SK-N-DZ (cell line): ENCODE data around the gene RIMKLB.
A peak's percentile ranks its signal among the peaks of the same experiment; 100 is the strongest.

Source experiments
- DNase-seq: peaks from one replicate; pipeline ENCODE4 v3.0.0-alpha.2; 2015; ENCODE audit warnings: low spot score

Gene RIMKLB

DNA sequence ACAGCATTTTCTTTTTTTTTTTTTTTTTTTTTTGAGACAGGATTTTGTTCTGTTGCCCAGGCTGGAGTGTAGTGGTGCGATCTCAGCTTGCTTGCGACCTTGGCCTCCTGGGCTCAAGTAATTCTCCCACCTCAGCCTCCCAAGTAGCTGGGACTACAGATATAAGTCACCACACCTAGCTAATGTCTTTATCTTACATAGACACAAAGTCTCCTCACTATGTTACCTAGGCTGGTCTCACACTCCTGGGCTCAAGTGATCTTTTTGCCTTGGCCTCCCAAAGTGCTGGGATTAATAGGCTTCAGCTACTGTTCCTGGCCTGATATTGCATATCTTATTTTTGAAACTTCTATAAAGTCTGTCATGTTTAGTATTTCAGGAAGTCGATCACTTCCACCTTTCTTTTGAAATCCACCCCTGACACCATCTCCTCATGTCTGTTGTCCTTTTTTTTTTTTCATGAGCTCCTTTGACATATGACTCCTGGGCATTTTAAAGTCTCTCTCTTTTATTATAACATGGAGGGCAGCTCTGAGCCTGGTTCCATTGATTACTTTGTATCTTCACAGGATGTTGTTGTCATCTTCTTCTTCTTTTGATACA is 118.8 kb downstream of the RIMKLB start:
- no peak for DNase-seq

- no peak for DNase-seq
Measured at GRCh38 chr12:8817856-8818255, 120.1 kb downstream of the RIMKLB start.

GRCh38 chr12:8818526-8818925 is 120.7 kb downstream of the RIMKLB start:
- no peak for DNase-seq

GRCh38 chr12:8819666-8819980 is 121.8 kb downstream of the RIMKLB start:
- DNase-seq: no peak

DNA sequence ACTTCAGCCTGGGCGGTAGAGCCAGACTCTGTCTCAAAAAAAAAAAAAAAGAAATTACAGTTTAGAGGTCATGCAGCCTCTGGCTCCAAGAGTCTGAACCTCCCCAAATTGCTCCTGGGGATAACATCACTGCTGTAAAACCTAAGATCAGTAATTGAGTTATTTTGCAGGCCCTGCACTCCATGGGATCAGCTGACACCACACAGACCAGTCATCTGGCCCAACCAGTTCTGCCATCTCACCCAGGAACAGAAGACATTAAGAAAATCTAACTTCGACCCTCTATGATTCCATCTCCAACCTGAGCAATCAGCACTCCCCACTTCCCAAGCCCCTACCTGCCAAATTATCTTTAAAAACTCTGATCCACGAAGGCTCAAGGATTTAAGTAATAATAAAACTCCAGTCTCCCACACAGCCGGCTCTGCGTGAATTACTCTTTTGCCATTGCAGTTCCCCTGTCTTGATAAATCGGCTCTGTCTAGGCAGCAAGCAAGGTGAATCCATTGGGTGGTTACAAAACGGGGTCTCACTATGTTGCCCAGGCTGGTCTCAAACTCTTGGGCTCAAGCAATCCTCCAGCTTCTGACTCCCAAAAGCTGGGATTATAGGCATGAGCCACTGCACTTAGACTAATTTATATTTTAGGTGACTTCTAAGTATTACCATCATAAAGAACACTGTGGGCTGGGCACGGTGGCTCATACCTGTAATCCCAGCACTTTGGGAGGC is 123.1 kb downstream of the RIMKLB start:
- DNase-seq: peak; percentile 69

GRCh38 chr12:8821591-8821990 is 123.8 kb downstream of the RIMKLB start:
- DNase-seq: no peak

- no peak for DNase-seq
Measured at GRCh38 chr12:8822298-8822697, 124.5 kb downstream of the RIMKLB start, which contains the start of gene A2ML1. A2ML1 (plus strand) TSS chr12:8822621; CDS start chr12:8822652, 31 bp downstream.

DNA sequence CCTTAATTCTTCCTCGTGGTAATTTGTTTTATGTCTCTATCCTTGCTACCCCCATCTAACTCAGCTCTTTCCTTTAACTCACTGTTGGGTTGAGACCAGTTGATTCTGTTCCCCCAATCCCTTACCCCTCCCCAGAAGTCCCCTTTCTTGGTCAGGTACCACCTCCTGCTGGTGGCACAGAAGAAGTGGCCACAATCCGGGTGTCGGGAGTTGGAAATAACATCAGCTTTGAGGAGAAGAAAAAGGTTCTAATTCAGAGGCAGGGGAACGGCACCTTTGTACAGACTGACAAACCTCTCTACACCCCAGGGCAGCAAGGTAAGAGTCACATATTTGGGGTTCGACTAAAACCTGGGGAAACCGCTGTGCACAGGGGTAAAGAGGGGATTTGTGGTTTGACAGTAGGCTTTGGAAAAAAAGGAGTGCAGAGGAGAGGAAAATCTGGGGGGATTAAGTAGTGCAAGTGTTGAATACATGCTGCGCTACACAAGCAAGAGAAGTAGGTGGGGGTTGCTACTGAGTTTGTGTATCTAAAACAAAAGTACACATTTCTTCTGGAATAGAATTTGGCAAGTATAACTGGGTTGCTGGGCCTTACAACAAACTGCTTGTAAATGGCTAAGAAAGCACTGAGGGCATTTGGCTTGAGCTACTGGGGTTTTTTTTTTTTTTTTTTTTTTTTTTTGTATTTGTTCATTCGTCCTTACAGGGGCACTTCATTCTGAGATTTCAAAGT is 125.9 kb downstream of the RIMKLB start:
- DNase-seq: peak; percentile 49

GRCh38 chr12:8827551-8828256 is 129.9 kb downstream of the RIMKLB start:
- DNase-seq: no peak

- no peak for DNase-seq
Measured at GRCh38 chr12:8828257-8829124, 130.7 kb downstream of the RIMKLB start.

DNA sequence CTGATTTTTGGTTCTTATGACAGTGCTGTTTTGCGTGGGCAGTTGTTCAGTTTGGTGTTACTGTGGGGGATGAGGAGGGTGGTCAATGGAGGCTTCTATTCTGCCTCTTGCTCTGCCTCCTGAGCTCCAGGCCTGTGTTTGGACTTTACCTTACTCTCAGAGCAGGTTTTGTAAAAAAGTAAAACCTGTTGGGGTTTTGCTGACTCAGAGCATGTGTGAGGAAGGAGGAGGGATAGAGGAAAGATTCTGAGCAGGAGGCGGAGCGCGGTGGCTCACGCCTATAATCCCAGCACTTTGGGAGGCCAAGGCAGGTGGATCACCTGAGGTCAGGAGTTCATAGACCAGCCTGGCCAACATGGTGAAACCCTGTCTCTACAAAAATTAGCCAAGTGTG is 131.3 kb downstream of the RIMKLB start:
- DNase-seq: no peak

- DNase-seq: no peak
Measured at GRCh38 chr12:8829621-8830020, 131.8 kb downstream of the RIMKLB start.

DNA sequence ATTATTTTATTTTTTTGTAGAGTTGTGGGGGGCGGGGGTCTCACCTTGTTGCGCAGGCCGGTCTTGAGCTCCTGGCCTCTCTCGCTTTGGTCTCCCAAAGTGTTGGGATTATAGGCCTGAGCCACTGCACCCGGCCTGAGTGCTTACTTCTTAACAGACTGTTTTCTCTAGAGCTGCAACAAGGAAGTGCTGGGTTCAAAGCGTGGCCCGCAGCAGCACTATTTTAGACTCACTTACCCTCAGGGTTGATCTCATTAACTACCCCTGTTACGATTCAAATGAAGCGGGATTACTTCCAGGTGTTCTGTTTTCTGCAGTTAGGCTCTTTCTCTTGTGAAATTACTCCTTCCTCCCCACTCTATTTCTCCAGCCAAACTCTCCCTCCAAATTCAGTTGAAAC is 133.3 kb downstream of the RIMKLB start:
- no peak for DNase-seq

GRCh38 chr12:8832500-8832899 is 134.7 kb downstream of the RIMKLB start:
- no peak for DNase-seq
